Stimulated activated effector memory CD8-positive, alpha-beta T cell treated with anti-CD3 and anti-CD28 coated beads, Interleukin-12 subunit alpha, Interleukin-12 subunit beta, amount 100 ng/mL, for 72 hours (primary cell): ENCODE results near the gene SNAI1.

Source experiments
- ATAC-seq: fragments of 150-1000 bp; cut with Tn5 transposase; 2 replicates; pipeline ENCODE4 v1.10.0; 2021
- DNase-seq, 2 donors: peaks; one replicate each; pipeline ENCODE4 v3.0.0; 2021 to 2022; ENCODE audit warnings: low spot score in 2 of 2
- H3K27ac Mint-ChIP-seq: one replicate; pipeline ENCODE4 v1.8.0; 2022; ENCODE audit warnings: mild to moderate bottlenecking, mixed read lengths
- H3K36me3 Mint-ChIP-seq: one replicate; pipeline ENCODE4 v1.8.0; 2022; ENCODE audit warnings: mild to moderate bottlenecking, mixed read lengths
- H3K4me1 Mint-ChIP-seq: one replicate; pipeline ENCODE4 v1.8.0; 2022; ENCODE audit warnings: mixed read lengths
- H3K4me3 Mint-ChIP-seq: one replicate; pipeline ENCODE4 v1.8.0; 2022; ENCODE audit warnings: mild to moderate bottlenecking, mixed read lengths
- H3K9me3 Mint-ChIP-seq: one replicate; pipeline ENCODE4 v1.8.0; 2022; ENCODE audit warnings: mixed read lengths

SNAI1 gene

GRCh38 chr20:49979030-49979832 lies 3.5 kb upstream of the SNAI1 start:
- H3K27ac Mint-ChIP-seq: no peak overlapping the region
- H3K4me3 Mint-ChIP-seq: no peak overlapping the region
- peaks cover 7% of the 10 kb centered on the region for H3K36me3 Mint-ChIP-seq
- DNase-seq (peak; percentile 72 to 86), ATAC-seq (peak; percentile 63)
- peaks cover 22% of the 10 kb centered on the region for H3K4me1 Mint-ChIP-seq
- no peaks in the 10 kb centered on the region for H3K9me3 Mint-ChIP-seq

- Mint-ChIP-seq H3K27ac (no peak overlapping the region), H3K9me3 (no peaks in the 10 kb centered on the region), H3K4me1 (peaks cover 22% of the 10 kb centered on the region), H3K4me3 (no peak overlapping the region), H3K36me3 (peaks cover 7% of the 10 kb centered on the region)
- DNase-seq (no peak), ATAC-seq (no peak)
Measured at GRCh38 chr20:49980140-49981008, 2.4 kb upstream of the SNAI1 start.

GRCh38 chr20:49981218-49982071 lies 1.3 kb upstream of the SNAI1 start:
- DNase-seq (no peak), ATAC-seq (no peak)
- H3K9me3 Mint-ChIP-seq: no peaks in the 10 kb centered on the region
- H3K4me3 Mint-ChIP-seq: peak overlapping the region; percentile 66
- peaks cover 7% of the 10 kb centered on the region for H3K36me3 Mint-ChIP-seq
- peaks cover 22% of the 10 kb centered on the region for H3K4me1 Mint-ChIP-seq
- no peak overlapping the region for H3K27ac Mint-ChIP-seq

GRCh38 chr20:49982072-49982345 lies 771 bp upstream of the SNAI1 start:
- peak overlapping the region; percentile 66 for H3K4me3 Mint-ChIP-seq
- H3K27ac Mint-ChIP-seq: no peak overlapping the region
- H3K4me1 Mint-ChIP-seq: peaks cover 22% of the 10 kb centered on the region
- ATAC-seq (no peak), DNase-seq (no peak)
- H3K9me3 Mint-ChIP-seq: no peaks in the 10 kb centered on the region
- H3K36me3 Mint-ChIP-seq: peaks cover 7% of the 10 kb centered on the region

GRCh38 chr20:49983123-49983847 lies 505 bp downstream of the SNAI1 start:
- H3K4me3 Mint-ChIP-seq: peak overlapping the region; percentile 66
- peak; percentile 3 for ATAC-seq
- H3K27ac Mint-ChIP-seq: peak overlapping the region; percentile 84
- H3K4me1 Mint-ChIP-seq: peaks cover 22% of the 10 kb centered on the region
- H3K36me3 Mint-ChIP-seq: peaks cover 7% of the 10 kb centered on the region
- no peak for DNase-seq
- no peaks in the 10 kb centered on the region for H3K9me3 Mint-ChIP-seq

- peak overlapping the region; percentile 66 for H3K4me3 Mint-ChIP-seq
Measured at GRCh38 chr20:49983848-49984408, 1.1 kb downstream of the SNAI1 start.

GRCh38 chr20:49984426-49985153 lies 1.8 kb downstream of the SNAI1 start:
- H3K4me1 Mint-ChIP-seq: peaks cover 22% of the 10 kb centered on the region
- DNase-seq (no peak), ATAC-seq (no peak)
- peak overlapping the region; percentile 84 for H3K27ac Mint-ChIP-seq
- H3K4me3 Mint-ChIP-seq: peak overlapping the region; percentile 66
- H3K9me3 Mint-ChIP-seq: no peaks in the 10 kb centered on the region
- H3K36me3 Mint-ChIP-seq: peaks cover 7% of the 10 kb centered on the region

More at GRCh38 chr20:49983848-49984408, 1.1 kb downstream of the SNAI1 start:
- Mint-ChIP-seq H3K36me3 (peaks cover 7% of the 10 kb centered on the region), H3K4me1 (peaks cover 22% of the 10 kb centered on the region), H3K9me3 (no peaks in the 10 kb centered on the region), H3K27ac (peak overlapping the region; percentile 84)
- no peak for ATAC-seq
- no peak for DNase-seq

- Mint-ChIP-seq H3K4me1 (peaks cover 22% of the 10 kb centered on the region), H3K4me3 (no peak overlapping the region), H3K36me3 (peaks cover 7% of the 10 kb centered on the region), H3K27ac (no peak overlapping the region), H3K9me3 (no peaks in the 10 kb centered on the region)
- ATAC-seq: no peak
- DNase-seq: no peak
Measured at GRCh38 chr20:49985157-49985556, 2.4 kb downstream of the SNAI1 start.

- Mint-ChIP-seq H3K4me3 (no peak overlapping the region), H3K4me1 (peaks cover 22% of the 10 kb centered on the region), H3K9me3 (no peaks in the 10 kb centered on the region), H3K27ac (no peak overlapping the region), H3K36me3 (peaks cover 7% of the 10 kb centered on the region)
- ATAC-seq: no peak
- DNase-seq: no peak
Measured at GRCh38 chr20:49985617-49986016, 2.8 kb downstream of the SNAI1 start.

GRCh38 chr20:49986049-49986448 lies 3.3 kb downstream of the SNAI1 start:
- Mint-ChIP-seq H3K9me3 (no peaks in the 10 kb centered on the region), H3K4me3 (no peak overlapping the region), H3K4me1 (peaks cover 22% of the 10 kb centered on the region), H3K27ac (no peak overlapping the region), H3K36me3 (peaks cover 7% of the 10 kb centered on the region)
- DNase-seq (no peak), ATAC-seq (no peak)

- Mint-ChIP-seq H3K4me3 (no peak overlapping the region), H3K36me3 (peaks cover 7% of the 10 kb centered on the region), H3K9me3 (no peaks in the 10 kb centered on the region), H3K27ac (no peak overlapping the region), H3K4me1 (peaks cover 16% of the 10 kb centered on the region)
- ATAC-seq (peak; percentile 17), DNase-seq (no peak)
Measured at GRCh38 chr20:49987015-49987867, 4.5 kb downstream of the SNAI1 start.

- H3K36me3 Mint-ChIP-seq: peaks cover 4% of the 10 kb centered on the region
- H3K4me1 Mint-ChIP-seq: peaks cover 12% of the 10 kb centered on the region
Measured at GRCh38 chr20:49987868-49988690, 5.3 kb downstream of the SNAI1 start.

More at GRCh38 chr20:49987868-49988690, 5.3 kb downstream of the SNAI1 start:
- no peak for ATAC-seq
- DNase-seq: no peak
- H3K9me3 Mint-ChIP-seq: no peaks in the 10 kb centered on the region
- no peak overlapping the region for H3K4me3 Mint-ChIP-seq
- H3K27ac Mint-ChIP-seq: no peak overlapping the region
